ENCODE measurements around the gene SHROOM2.
"Not testable (repeated sequence)": the region's sequence is repeated elsewhere in the genome, so short reads cannot be mapped to it uniquely, and the experiment has no call there.

SHROOM2 gene

DNA sequence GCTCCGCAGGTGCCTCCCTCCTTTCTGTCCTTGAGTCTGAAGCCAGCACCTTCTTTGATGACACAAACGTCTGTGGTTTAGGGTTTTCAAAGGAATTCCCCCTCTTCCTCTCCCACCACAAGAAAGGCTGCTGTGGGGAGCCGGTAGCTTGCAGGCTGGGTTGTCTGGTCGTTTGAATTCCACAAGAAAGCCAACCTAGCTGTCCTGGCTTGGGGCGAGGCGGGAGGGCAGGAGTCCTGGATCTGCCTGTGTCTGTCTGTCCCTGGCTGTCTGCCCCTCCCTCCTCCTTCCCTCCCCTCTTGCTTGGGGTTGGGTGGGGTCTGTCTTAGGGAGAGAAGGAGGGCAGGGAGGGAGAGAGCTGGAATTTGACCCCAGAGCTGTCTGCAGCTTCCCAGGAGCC lies 56.3 kb downstream of the SHROOM2 start:
- DNase-seq = no peak

DNA sequence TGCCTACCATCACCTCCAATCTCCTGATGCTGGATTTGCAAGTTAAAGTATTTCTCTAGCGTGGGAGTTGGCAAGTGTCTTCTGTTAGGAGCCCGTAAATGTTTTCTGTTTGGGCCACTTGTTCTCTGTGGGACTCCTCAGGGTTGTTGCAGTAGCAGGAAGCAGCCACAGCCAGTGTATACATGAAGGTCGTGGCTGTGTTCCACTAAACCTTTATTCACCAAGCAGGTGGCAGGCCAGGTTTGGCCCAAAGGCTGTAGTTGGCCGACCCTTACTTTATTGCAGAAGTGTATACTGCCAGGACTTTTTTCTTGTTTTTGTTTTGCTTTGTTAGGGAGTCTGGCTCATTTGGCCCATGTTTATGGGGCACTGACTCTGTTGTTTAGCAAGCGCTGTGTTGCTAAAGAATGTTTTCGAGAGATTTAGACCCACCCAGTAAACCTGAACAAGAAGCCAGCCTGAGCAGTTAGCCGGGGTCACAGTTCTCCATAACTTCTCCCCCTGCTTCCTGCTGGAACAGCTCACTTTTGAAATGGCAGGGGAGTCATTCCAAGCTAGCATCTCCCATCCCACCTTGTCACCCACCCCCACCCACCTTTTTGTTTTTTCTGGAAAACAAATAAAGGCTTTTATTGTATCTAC lies 58.8 kb downstream of the SHROOM2 start:
- no peak for DNase-seq

DNA sequence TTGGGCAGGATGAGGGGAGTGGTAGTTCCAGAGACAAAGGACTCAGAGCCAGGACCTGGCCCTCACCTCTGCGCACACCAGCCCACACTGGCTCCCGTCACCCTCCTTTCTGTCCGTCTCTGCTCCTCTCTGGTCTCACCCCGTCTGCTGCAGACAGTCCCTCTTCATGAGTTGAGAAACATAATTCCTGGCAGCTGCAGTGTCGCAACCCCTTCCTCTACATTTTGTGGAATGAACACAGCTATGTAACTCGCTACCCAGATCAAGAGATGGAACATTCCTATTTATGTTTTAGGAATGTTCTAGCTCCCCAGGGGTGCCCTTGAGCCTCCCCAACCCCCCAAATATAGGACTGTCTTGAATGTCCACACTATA lies 59.3 kb downstream of the SHROOM2 start:
- DNase-seq = no peak

DNA sequence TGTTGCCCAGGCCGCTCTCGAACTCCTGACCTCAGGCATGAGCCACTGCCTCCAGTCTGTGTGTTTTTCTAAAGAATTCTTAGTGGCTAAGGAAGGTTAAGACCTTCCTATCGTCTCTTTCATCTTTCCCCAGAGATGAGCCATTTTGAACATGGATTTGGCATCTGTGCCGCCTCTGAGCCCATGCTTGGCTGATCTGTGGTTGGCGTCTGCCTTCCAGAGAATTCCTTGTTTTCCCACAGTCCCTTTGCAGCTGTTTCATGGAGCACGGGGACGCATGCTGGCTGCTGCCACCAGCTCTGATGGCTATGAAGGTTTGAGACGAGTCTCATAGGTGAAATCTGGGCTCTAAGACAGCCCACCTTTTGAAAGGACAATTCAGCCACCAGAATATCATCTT lies 60.4 kb downstream of the SHROOM2 start:
- no peak for DNase-seq

DNA sequence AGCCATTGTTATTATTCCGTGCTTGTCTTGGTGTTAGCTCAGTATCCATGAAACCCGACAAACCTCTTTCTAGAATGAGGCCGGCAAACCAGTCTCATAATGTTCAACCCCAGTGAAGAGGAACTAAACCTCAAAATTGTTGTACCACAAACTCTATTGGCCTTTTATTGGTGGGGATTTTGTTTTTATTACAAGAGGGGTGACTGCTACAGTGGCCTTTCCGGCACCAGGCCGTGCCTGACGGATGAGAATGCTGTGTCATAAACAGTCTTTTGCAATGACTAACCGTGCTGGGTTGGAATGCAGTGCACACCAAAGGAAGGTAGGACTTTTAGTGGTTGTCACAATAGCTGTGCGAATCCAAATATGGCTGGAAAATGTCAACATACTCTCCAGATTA lies 60.8 kb downstream of the SHROOM2 start:
- DNase-seq = no peak

DNA sequence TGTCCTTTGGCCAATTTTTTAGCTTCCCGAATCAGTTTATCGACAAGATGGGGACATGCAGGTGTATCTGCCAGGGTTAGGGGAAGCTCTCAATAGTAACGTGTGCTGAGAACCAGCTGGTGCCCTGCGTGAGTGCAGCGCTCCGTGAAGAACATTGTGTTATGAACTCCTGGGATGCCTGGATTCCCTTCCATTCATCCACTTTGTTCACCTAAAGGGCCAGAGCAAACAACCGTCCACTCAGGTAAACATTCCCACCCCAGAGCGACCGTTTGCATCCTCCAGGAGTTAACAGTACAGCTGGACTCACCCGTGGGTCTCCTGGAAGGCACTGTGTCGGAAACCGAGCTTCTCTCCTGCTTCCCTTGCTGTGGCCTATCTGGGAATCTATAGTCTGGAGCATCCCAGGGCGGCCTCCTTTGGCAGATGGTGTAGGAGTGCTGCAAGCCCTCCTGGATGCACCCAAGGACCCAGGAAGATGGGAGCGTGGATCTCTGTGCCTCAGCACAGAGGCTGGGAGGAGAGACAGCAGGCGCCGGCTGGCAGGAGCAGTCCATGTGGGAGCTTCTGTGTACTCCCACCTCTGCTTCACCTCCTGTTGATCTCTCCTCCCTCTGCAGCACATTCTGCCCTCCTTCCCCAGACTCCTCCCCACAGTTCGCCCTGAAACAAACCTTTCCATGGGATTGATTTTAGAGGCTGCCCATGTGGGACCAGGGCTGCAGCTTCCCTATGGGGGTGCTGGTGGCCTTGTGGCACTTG lies 62.7 kb downstream of the SHROOM2 start:
- no peak for DNase-seq

DNA sequence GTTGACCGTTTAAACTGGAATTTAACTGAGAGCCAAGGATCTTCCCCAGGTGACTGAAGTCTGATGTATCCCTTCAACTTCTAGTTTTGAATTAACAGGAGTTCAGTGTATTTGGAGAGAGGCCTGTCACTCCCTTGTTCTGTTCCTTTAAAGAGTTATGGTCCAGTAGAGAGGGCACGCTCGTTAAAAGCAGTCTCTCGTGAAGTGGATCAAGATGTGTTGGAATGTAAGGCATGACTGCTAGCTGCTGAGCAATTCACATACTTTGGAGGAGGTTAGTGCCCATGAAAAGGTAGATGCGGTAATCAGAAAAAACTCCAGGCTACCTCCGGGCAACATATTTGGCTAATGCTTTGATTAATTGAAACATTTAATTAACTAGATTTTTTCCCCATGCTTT lies 65.7 kb downstream of the SHROOM2 start:
- no peak for DNase-seq

DNA sequence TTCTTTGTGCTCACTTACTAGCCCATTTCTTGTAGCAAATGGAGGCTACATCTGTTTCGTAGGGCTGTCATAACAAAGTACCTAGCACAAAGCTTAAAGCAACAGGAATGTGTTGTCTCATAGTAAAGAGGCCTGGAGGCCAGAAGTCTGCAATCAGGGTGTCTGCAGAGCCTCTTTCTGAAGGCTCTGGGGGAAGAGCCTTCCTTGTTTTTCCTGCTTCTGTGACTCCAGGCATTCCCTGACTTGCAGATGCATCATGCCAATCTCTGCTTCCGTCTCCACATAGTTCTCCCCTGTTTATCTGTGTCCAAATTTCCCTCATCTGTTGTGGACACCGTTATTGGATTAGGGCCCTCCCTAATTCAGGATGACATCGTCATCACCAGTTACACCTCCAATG lies 67.1 kb downstream of the SHROOM2 start:
- DNase-seq = no peak

DNA sequence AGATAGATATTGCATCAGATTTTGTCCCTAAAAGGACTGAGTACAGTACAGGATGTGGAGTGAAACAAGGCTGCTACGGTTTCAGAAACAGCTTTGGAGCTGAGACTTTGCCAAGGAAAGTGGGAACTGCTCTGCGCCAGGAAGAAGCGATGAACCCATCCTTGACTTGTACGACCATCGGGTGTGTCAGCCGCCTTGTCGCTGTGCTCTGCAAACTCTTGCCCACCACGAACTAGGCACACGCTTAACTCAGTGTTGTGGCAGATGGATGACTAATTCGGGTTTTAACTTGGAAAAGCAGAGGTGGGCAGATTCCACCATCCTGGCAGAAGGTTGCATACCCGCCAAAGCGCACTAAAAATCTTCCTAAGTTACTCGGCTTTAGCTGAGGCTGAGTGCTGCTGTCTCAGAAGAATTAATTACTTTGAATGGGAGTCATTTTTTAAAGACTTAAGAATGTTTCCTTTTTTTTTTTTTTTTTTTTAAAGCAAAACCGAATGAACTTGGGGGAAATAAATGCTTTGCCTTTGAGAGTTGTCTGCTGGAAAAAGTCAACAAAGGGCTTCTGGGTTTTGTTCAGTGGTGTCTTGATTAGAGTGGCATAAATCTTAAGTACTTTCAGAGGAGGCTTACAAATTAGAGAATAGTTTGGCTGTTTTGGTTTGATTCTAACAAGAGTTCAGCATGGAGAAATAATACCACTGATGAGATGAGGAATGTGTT lies 69.5 kb downstream of the SHROOM2 start:
- no peak for DNase-seq

DNA sequence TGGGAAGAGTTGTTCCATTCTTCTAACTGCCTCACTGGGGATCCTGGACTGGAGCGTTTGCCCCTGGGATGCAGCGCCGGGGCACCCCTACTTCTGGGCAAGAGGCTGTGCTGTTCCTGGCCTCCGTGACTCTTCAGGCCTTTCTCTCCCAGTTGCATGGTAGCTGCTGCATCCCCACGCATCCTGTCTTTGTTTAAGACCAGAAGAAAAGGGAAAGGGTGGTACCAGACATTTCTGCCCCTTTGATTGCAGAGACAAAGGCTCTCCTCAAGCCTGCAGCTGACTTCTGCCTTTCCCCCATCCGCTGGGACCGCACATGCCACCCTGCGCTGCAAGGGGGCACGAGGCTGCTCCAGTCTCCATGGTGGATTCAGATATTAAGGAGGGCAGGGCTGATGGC lies 70.4 kb downstream of the SHROOM2 start:
- no peak for DNase-seq

DNA sequence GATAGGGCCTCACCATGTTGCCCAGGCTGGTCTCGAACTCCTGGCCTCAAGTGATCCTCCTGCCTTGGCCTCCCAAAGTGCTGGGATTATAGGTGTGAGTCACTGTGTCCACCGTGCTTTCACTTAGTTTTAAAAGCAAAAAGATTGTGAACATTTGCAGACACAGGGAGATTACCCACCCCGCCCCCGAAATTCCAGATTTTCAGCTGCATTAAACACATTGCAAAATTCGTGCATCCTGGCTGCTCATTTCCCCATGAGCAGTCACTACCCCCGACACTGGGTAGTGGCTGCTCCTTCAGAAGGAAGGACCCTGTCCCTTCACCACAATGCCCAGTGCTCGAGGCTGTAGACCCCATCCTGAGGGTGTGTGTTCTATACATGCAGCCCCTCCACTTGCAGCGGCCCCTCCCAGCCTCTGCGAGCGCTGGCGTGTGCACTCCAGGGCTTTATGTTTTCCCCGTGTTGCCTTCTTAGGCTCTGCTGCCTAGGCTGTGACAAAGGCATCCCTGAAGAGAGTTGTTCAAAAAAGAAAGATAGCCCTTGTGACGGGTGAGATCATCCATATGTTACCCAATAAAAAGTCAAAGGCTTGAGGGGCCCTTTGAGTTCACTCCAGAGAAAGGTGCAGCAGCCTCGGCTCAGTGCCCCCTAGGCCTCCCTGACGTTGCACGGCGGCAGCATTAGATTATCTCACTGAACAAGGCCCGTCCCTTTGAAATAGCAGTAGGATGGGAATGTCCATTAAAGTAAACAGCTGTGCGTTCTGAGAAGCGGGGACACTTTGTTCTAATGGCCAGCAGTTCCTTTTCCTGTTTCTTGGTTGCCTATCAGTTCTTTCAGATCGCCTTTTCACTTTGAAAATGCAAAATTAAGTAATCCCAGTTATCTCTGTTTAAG lies 71.6 kb downstream of the SHROOM2 start:
- DNase-seq = no peak

DNA sequence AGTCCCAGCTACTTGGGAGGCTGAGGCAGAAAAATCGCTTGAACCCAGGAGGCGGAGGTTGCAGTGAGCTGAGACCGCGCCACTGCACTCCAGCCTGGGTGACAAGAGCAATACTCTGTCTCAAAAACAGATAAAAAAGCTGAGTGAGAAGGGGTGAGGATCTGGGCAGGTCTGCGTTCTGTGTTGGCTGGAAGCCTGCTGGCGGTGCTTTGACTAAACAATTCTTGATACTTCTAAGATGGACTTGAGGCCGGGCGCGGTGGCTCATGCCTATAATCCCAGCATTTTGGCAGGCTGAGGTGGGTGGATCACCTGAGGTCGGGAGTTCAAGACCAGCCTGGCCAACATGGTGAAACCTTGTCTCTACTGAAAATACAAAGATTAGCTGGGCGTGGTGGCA lies 72.5 kb downstream of the SHROOM2 start:
- not testable (repeated sequence) for DNase-seq

DNA sequence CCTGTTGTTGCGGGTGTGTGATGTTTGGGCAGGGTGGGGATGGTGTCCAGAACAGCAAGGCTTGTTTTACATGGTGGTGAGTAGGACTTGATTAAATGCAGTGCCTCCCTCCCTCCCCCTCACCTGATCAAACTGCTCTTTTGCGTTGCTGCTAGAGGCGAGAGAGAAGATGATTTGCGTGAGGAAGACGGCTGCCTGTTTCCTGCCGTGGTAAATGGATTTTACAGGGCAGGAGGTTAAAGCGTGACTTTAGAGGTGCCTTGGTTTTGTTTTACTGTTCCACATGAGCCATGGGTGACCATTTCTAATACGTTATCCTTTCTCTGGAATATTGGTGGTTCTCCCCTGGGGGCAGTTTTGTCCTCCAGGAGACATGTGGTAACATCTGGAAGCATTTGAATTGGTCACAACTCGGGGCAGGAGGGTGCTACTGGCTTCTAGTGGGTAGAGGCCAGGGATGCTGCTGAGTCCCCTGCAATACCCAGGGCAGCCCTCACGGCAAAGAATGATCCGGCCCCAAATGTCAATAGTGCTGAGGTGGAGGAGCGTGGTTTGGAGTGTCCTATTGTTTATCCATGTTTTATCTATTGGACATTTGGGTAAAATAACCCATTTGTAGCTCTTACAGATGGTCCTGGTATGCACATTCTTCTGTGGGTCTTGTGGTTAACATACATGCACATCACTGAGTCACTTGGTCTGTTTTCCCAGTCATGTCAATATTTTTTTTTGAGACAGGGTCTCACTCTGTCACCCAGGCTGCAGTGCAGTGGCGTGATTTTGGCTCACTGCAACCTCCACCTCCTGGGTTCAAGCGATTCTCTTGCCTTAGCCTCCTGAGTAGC lies 73.7 kb downstream of the SHROOM2 start:
- no peak for DNase-seq

DNA sequence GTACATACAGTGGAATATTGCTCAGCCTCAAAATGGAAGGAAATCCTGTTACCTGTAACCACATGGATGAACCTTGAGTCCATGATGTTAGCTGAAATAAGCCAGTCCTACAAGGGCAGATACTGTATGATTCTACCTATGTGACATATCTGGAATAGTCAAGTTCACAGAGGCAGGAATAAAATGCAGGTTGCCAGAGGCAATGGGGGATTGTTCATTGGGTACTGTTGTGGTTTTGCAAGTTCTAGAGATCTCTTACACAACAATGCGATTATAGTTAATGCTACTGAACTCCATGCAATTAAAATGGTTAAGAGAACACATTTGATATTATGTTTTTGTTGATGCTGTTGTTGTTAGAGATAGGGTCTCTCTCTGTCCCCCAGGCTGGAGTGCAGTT lies 74.6 kb downstream of the SHROOM2 start:
- no peak for DNase-seq

DNA sequence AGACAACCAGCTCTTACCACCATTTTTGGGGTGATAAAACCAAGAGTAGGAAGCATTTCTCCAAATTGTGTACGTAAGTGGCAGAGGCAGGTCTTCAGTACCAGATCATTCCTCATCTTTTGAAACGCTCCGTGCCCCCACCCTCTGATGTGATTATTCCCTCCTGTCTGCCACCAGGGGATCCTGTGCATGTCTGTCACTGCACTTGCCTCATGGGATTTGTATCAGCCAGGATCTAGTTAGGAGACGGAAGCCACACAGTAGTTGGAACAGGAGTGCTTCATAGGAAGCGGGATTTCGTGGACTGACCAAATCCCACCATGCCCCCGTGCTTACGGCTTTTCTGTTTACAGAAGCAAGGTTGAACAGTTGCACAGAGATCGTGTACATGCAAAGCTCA lies 75.5 kb downstream of the SHROOM2 start:
- DNase-seq = no peak

DNA sequence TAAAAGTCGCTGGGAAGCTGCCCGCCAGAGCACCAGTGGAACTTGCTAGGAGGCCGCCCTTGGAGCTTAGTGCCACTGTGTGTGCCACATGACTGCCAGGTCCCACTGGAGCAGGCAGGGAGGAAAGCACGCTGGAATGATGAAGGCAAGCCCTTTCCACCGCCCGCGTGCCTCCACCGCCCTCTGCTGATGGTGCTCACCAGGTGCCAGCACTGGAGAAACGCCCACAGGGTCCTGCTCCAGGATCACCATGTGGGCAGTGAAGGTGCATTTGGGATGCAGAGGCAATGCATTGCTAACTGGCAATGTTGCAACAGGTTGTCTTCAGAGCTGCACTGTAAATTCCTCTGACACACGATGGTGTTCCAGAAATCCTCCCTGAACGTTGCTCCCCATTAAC lies 76.3 kb downstream of the SHROOM2 start:
- no peak for DNase-seq

DNA sequence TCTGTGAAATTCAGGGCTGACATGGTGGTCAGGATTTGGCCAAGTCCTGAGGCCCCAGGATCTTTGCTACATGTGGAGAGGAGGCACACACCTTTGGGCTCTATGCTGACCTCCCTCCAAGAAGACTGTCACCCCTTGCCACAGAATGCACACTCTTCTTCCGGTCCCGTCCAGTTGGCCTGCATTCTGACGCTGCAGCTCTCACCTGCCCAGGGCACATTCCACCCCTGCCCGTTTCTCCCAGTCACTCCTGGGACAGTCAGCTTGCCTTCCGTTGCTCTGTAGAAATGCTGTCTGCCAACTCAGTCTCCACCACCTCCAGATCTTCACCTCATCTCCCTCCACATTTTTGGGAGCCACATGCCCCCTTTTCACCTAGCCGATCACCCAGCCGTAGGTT lies 76.7 kb downstream of the SHROOM2 start:
- DNase-seq = no peak

DNA sequence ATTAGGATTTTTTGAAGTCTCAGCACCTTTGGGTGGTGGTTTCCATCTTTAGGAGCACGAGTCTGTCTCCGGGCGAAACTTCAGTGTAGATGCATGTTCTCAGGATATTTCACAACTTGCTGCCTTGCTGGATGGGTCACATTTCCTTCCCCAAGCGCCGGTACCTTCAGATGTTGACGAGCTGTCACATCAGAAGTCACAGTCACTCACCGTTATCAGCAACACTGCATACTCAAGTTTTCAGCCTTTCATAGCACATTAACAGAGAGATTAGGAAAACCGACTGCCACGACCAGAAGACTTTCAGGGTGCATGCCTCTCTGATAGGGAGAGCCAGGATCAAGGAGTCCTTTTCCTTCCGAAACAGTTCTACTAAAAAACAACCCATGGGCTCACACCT lies 77.8 kb downstream of the SHROOM2 start:
- DNase-seq = no peak

DNA sequence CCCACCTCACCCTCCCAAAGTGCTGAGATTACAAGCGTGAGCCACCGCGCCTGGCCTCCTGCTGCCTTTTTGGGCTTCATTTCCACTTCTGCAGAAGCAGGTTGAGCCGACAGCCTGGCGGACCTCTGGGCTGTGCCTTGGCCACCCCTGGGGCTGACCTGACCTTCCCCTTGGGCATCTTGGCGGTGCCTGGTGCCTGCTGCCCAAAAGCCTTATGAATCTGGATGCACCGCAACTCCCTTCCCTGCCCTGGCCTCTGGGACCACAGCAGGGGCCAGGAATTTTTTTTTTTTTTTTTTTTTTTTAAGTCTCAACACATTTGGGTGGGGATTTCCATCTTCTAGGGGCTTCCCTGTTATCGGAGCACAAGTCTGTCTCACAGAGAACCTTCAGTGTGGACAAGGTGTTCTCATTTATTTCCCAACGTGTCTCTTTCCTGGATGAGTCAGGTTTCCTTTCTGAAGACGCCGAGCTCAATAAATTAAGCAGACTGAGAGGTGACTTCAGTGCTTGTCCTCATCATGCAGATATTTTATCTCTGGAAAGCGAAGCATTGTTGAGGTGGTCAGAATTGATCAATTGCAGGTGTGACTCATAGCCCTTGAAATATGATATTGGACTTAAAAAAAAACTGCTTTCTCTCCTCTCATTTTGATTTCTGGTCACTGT lies 79.7 kb downstream of the SHROOM2 start:
- DNase-seq = no peak

DNA sequence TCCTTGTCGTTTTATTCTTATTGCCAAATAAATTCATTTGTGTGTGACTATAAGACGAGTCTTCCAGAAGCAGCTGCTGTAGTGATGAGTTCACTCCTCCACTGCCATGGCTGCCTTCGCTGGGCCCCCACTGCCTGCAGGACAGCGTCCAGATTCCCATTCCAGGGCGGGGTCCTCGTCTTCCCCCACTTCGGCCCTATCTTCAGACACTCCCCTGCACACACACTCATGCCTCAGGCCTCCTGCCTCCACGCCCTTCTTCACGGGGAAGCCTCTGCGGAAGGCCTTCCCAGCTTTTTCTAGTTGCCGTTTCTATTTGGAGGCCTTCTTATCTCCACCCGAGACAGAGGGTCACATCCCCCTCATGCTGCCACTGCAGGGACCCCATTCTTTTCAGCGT lies 80.4 kb downstream of the SHROOM2 start:
- no peak for DNase-seq

DNA sequence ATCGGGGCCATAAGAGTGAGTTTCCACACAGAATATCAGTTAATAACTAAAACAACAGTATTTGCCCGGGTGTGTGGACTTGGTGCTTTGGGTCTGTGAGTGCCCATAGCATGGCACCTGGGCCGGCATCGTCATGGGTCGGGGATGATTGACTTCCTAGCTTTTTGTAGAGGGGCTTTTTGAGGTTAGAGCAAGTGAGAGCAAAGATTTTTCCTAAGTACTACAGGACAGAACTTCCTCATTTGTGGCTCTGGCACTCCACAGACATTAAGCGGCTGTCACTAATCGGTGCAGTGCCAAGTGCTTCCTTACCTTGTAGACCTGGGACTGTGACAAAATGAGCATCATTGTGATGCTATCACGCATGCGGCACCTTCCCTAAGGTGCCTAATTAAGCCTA lies 81.0 kb downstream of the SHROOM2 start:
- no peak for DNase-seq

DNA sequence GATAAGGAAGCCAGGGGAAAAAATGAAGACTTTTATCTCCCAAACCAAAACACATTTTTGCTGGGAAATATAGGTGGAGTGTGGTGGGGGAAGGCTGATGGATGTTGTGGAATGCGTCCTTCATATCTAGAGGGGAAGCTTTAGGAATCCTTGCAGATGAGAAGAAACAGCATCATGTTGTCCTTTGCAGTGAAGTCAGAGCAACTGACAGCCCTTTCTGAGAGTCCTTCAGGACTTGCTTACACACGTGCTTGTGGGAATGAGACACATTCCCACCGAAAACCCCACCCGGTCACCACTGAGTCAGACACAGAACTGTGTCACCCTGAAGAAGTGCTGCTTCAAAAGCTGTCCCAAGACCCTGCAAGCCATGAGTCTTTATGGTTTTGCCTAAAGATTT lies 81.5 kb downstream of the SHROOM2 start:
- no peak for DNase-seq

Data from NCI-H1694 treated with DMSO at 0.1 percent for 48 hours (cell line).